GM18517 (cell line): ENCODE data around the gene DCBLD2.
"Not testable (repeated sequence)": the region's sequence is repeated elsewhere in the genome, so short reads cannot be mapped to it uniquely, and the experiment has no call there.

Source experiments
- ATAC-seq: cut with Tn5 transposase; IDR thresholded peaks from one replicate; pipeline ENCODE4 v1.9.1; 2021; ENCODE audit warnings: mild to moderate bottlenecking, moderate library complexity; ENCODE audit not compliant: unreplicated experiment

The DCBLD2 gene

GRCh38 chr3:98892263-98892662 is 9.2 kb downstream of the DCBLD2 start:
- no peak for ATAC-seq

GRCh38 chr3:98890965-98891910 is 10.3 kb downstream of the DCBLD2 start:
- ATAC-seq: no peak

- no peak for ATAC-seq
These were observed 11.2 kb downstream of the DCBLD2 start for GRCh38 chr3:98890181-98890835.

GRCh38 chr3:98887684-98888083 is 13.8 kb downstream of the DCBLD2 start:
- ATAC-seq: no peak

- no peak for ATAC-seq
These were observed 15.0 kb downstream of the DCBLD2 start for GRCh38 chr3:98886525-98886924.

- ATAC-seq: no peak
These were observed 15.6 kb downstream of the DCBLD2 start for GRCh38 chr3:98885851-98886250.

GRCh38 chr3:98884675-98885371 is 16.7 kb downstream of the DCBLD2 start:
- no peak for ATAC-seq

- not testable (repeated sequence) for ATAC-seq
These were observed 18.7 kb downstream of the DCBLD2 start for GRCh38 chr3:98882614-98883333.

GRCh38 chr3:98877132-98877531 is 24.4 kb downstream of the DCBLD2 start:
- ATAC-seq: no peak

- ATAC-seq: no peak
These were observed 26.0 kb downstream of the DCBLD2 start for GRCh38 chr3:98875535-98875934.

- ATAC-seq: no peak
These were observed 26.8 kb downstream of the DCBLD2 start for GRCh38 chr3:98874602-98875249.

GRCh38 chr3:98869391-98869790 is 32.1 kb downstream of the DCBLD2 start:
- no peak for ATAC-seq

- not testable (repeated sequence) for ATAC-seq
These were observed 43.5 kb downstream of the DCBLD2 start for GRCh38 chr3:98857971-98858370.

- ATAC-seq: not testable (repeated sequence)
These were observed 44.2 kb downstream of the DCBLD2 start for GRCh38 chr3:98857258-98857657.

- ATAC-seq: no peak
These were observed 44.8 kb downstream of the DCBLD2 start for GRCh38 chr3:98856724-98857123.

- ATAC-seq: no peak
These were observed 45.6 kb downstream of the DCBLD2 start for GRCh38 chr3:98855806-98856400.

- no peak for ATAC-seq
These were observed 53.4 kb downstream of the DCBLD2 start for GRCh38 chr3:98848108-98848507.

GRCh38 chr3:98846101-98846500 is 55.4 kb downstream of the DCBLD2 start:
- no peak for ATAC-seq

GRCh38 chr3:98843266-98843959 is 58.1 kb downstream of the DCBLD2 start:
- no peak for ATAC-seq
